ENCODE measurements around the gene HDAC4. TPM values are rescaled to one million over a fixed set of nuclear protein-coding genes. Genes with fewer than 3 reads are reported as not detected.

The HDAC4 gene
- total and polyA plus RNA-seq, 10 of the 15 experiments (the other 5 are each of a cell fraction or from before 2014, with no cell fraction given): 0.22 to 15.7 (median 4.8) TPM

- TF ChIP-seq SKIL (IDR thresholded peaks at IDR 0.05; ENCODE audit: low read depth, poor library complexity, severe bottlenecking) (no peak), STAT1 (conservative IDR thresholded peaks at IDR 0.05) (no peak), BACH1 (IDR thresholded peaks at IDR 0.05; ENCODE audit: borderline replicate concordance) (no peak), TCF3 (IDR thresholded peaks at IDR 0.05; ENCODE audit: borderline replicate concordance, insufficient read depth, low read depth, low read length) (no peak), MXI1 (IDR thresholded peaks at IDR 0.05; ENCODE audit: low read depth, low read length) (peak; percentile 42; the same call in 1 of the 2 replicates), HSF1 (IDR thresholded peaks at IDR 0.05; ENCODE audit: low read depth, low read length) (no peak), SUZ12 (IDR thresholded peaks at IDR 0.05; ENCODE audit: unreplicated experiment) (no peak), MYB (IDR thresholded peaks at IDR 0.05; ENCODE audit: borderline replicate concordance, low read depth, low read length) (no peak), ZNF24 (IDR thresholded peaks at IDR 0.05) (no peak), SREBF1 (IDR thresholded peaks at IDR 0.05; ENCODE audit: low read length) (no peak), ZNF207 (IDR thresholded peaks at IDR 0.05; ENCODE audit: borderline replicate concordance) (no peak), NR2C1 (IDR thresholded peaks at IDR 0.05) (no peak), FOXM1 (IDR thresholded peaks at IDR 0.05; ENCODE audit: low read depth, low read length) (no peak), JUND (IDR thresholded peaks at IDR 0.05; ENCODE audit: low read depth, low read length) (no peak), CHD4 (IDR thresholded peaks at IDR 0.05) (no peak), ATF2 (IDR thresholded peaks at IDR 0.05; ENCODE audit: low read length) (0 out of 2 replicates have a peak, but pooled peaks have one; percentile 43), ZBTB11 (CRISPR knock-in tag; IDR thresholded peaks at IDR 0.05) (no peak), SUPT20H (IDR thresholded peaks at IDR 0.05; ENCODE audit: borderline replicate concordance, control insufficient read depth, low read depth, low read length) (no peak), TARDBP (IDR thresholded peaks at IDR 0.05; ENCODE audit: borderline replicate concordance) (peak; percentile 15; the same call in 1 of the 2 replicates), RAD21 (IDR thresholded peaks at IDR 0.05; ENCODE audit: insufficient read depth, low read depth, low read length) (no peak), POLR2A (IDR thresholded peaks at IDR 0.05; ENCODE audit: low read depth, low read length) (no peak), RB1 (IDR thresholded peaks at IDR 0.05; ENCODE audit: borderline replicate concordance) (no peak), MEF2A (IDR thresholded peaks at IDR 0.05; ENCODE audit: insufficient read depth, low read depth, low read length) (no peak)
These were observed 31.1 kb downstream of the HDAC4 start (continued) for GRCh38 chr2:239369631-239370161.

All from GM12878 (cell line).